ENCODE results near the gene TSPAN13. TPM values are rescaled to one million over a fixed set of nuclear protein-coding genes. Genes with fewer than 3 reads are reported as not detected.

Gene TSPAN13
- total and polyA plus RNA-seq, 5 donors from 2014 or later = 0.10 to 1.0 (median 0.32) TPM

DNA sequence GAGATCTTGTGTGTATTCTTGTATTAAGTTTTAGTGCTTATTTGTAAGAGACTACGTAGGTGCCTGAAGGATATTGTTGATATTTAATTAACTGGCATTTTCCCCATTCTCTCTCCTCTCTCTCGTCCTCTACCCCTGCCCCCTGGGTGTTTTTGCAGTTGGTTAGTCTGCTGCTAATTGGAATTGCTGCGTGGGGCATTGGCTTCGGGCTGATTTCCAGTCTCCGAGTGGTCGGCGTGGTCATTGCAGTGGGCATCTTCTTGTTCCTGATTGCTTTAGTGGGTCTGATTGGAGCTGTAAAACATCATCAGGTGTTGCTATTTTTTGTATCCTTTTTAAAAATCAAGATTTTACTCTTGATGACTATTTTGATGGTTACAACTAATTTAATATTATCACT is 22.5 kb downstream of the TSPAN13 start:
- Mint-ChIP-seq H3K27me3 (peaks cover 13% of the 10 kb centered on the region), H3K27ac (no peak overlapping the region), H3K4me1 (no peaks in the 10 kb centered on the region), H3K9me3 (no peaks in the 10 kb centered on the region), H3K4me3 (no peak overlapping the region), H3K36me3 (no peaks in the 10 kb centered on the region)
- DNase-seq = no peak
- Histone ChIP-seq H3K9me3 (ENCODE audit: control insufficient read depth in 2 of 2, low read length in 2 of 2) (no peaks in the 10 kb centered on the region), H3K4me3 (ENCODE audit: low read depth, low read length) (no peak overlapping the region), H3K27ac (ENCODE audit: insufficient read depth, low read length, poor library complexity, severe bottlenecking) (no peak overlapping the region), H3K36me3 (ENCODE audit: control insufficient read depth, insufficient read depth, low read length) (no peaks in the 10 kb centered on the region), H3K4me1 (ENCODE audit: control insufficient read depth, insufficient read depth, low read length, poor library complexity, severe bottlenecking) (no peaks in the 10 kb centered on the region), H3K27me3 (ENCODE audit: control insufficient read depth, insufficient read depth, low read length) (peaks cover 5% of the 10 kb centered on the region)
- no peak for ATAC-seq (ENCODE audit: low read depth in 2 of 2)

DNA sequence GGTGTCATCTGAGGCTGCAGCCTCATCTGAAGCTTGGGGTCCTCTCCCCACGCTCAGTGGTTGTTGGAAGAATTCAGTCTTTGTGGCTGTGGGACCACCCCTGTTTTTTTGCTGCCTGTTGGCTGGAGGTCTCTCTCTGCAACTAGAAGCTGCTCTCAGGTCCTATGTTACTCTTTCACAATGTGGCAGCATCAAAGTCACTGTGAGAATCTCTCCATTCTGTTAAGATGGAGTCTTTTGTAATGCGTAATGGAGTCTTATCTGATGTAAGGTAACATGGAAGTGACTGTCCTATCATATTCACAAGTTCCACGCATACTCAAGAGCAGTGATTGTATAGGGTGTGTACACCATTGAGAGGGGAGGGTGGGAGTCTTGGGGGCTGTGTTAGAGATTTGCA is 24.9 kb downstream of the TSPAN13 start:
- ATAC-seq (ENCODE audit: low read depth in 2 of 2) = no peak
- H3K27ac Mint-ChIP-seq = no peak overlapping the region
- H3K27me3 Mint-ChIP-seq = peaks cover 8% of the 10 kb centered on the region
- Histone ChIP-seq H3K4me1 (ENCODE audit: control insufficient read depth, insufficient read depth, low read length, poor library complexity, severe bottlenecking) (no peaks in the 10 kb centered on the region), H3K36me3 (ENCODE audit: control insufficient read depth, insufficient read depth, low read length) (no peaks in the 10 kb centered on the region), H3K9me3 (ENCODE audit: control insufficient read depth in 2 of 2, low read length in 2 of 2) (no peaks in the 10 kb centered on the region), H3K27me3 (ENCODE audit: control insufficient read depth, insufficient read depth, low read length) (peaks cover 2% of the 10 kb centered on the region), H3K27ac (ENCODE audit: insufficient read depth, low read length, poor library complexity, severe bottlenecking) (no peak overlapping the region), H3K4me3 (ENCODE audit: low read depth, low read length) (no peak overlapping the region)
- no peaks in the 10 kb centered on the region for H3K9me3 Mint-ChIP-seq
- no peak for DNase-seq
- H3K4me1 Mint-ChIP-seq = no peaks in the 10 kb centered on the region
- no peaks in the 10 kb centered on the region for H3K36me3 Mint-ChIP-seq
- no peak overlapping the region for H3K4me3 Mint-ChIP-seq

DNA sequence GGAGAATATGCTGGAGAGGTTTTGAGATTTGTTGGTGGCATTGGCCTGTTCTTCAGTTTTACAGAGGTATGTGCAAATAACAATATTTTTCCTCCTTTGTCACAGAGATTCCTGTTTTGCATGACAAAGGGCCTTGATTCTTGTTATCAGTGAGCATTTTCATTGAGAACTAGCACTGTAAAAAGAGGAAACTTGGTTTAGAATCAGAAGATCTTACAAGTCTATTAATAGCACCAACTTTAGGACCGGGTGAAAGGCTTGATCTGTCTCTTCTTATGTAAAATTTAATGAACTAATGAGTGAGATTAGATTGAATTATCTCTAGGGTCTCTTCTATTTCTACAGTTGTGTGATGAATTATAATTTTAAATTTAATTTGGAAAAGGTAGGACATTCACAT is 25.5 kb downstream of the TSPAN13 start:
- H3K9me3 Mint-ChIP-seq = no peaks in the 10 kb centered on the region
- H3K4me1 Mint-ChIP-seq = no peaks in the 10 kb centered on the region
- no peak overlapping the region for H3K27ac Mint-ChIP-seq
- H3K27me3 Mint-ChIP-seq = peaks cover 8% of the 10 kb centered on the region
- no peaks in the 10 kb centered on the region for H3K36me3 ChIP-seq (ENCODE audit: control insufficient read depth, insufficient read depth, low read length)
- no peaks in the 10 kb centered on the region for H3K9me3 ChIP-seq (ENCODE audit: control insufficient read depth in 2 of 2, low read length in 2 of 2)
- no peak overlapping the region for H3K4me3 Mint-ChIP-seq
- no peaks in the 10 kb centered on the region for H3K36me3 Mint-ChIP-seq
- ATAC-seq (ENCODE audit: low read depth in 2 of 2) (no peak), DNase-seq (no peak)
- H3K27ac ChIP-seq (ENCODE audit: insufficient read depth, low read length, poor library complexity, severe bottlenecking) = no peak overlapping the region
- no peaks in the 10 kb centered on the region for H3K4me1 ChIP-seq (ENCODE audit: control insufficient read depth, insufficient read depth, low read length, poor library complexity, severe bottlenecking)
- peaks cover 2% of the 10 kb centered on the region for H3K27me3 ChIP-seq (ENCODE audit: control insufficient read depth, insufficient read depth, low read length)
- no peak overlapping the region for H3K4me3 ChIP-seq (ENCODE audit: low read depth, low read length)

DNA sequence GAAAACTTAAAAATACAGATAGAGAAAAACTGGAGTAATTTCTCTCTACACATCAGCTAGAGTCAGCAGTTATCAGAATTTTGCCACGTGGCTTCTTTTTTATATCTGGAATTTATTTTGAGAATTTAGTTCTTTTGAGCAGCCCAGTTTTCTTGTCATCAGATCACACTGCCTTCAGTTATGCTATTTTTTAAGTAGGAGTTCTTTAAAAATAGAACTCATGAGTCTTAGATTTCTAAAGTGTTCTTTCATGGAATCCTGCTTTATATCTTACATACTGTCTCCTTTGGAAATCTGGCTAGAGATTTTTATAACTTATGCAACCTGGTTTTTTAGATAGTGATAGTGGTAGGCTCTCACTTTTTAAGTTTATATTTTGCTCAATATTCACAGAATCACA is 27.0 kb downstream of the TSPAN13 start:
- Histone ChIP-seq H3K27ac (ENCODE audit: insufficient read depth, low read length, poor library complexity, severe bottlenecking) (no peak overlapping the region), H3K9me3 (ENCODE audit: control insufficient read depth in 2 of 2, low read length in 2 of 2) (no peaks in the 10 kb centered on the region), H3K4me3 (ENCODE audit: low read depth, low read length) (no peak overlapping the region), H3K4me1 (ENCODE audit: control insufficient read depth, insufficient read depth, low read length, poor library complexity, severe bottlenecking) (no peaks in the 10 kb centered on the region), H3K27me3 (ENCODE audit: control insufficient read depth, insufficient read depth, low read length) (peaks cover 1% of the 10 kb centered on the region), H3K36me3 (ENCODE audit: control insufficient read depth, insufficient read depth, low read length) (no peaks in the 10 kb centered on the region)
- no peak for ATAC-seq (ENCODE audit: low read depth in 2 of 2)
- Mint-ChIP-seq H3K27ac (no peak overlapping the region), H3K4me1 (no peaks in the 10 kb centered on the region), H3K4me3 (no peak overlapping the region), H3K27me3 (peaks cover 8% of the 10 kb centered on the region), H3K9me3 (no peaks in the 10 kb centered on the region), H3K36me3 (no peaks in the 10 kb centered on the region)
- no peak for DNase-seq

DNA sequence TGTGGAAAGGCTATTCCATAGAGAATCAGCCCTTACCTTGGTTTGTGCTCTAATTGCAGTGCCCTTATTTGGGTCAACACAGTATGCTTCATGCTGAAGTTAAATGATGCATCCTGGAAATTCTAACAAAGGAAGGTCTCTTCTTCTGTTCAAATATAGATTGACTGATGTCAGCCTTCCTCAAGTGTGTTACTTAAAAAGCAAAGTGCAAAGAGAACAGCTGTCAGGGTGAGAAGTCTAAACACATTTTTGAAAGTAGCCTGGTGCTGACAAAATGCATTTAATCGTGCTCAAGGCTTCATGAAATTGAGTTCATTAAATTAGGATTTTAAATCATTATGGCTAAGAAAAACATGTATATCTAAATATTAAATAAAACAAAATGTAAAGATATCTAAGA is 31.8 kb downstream of the TSPAN13 start:
- Mint-ChIP-seq H3K27ac (no peak overlapping the region), H3K9me3 (no peaks in the 10 kb centered on the region), H3K4me1 (no peaks in the 10 kb centered on the region), H3K27me3 (peaks cover 14% of the 10 kb centered on the region), H3K36me3 (no peaks in the 10 kb centered on the region), H3K4me3 (no peak overlapping the region)
- no peak for ATAC-seq (ENCODE audit: low read depth in 2 of 2)
- no peak for DNase-seq
- no peaks in the 10 kb centered on the region for H3K9me3 ChIP-seq (ENCODE audit: control insufficient read depth in 2 of 2, low read length in 2 of 2)
- no peaks in the 10 kb centered on the region for H3K4me1 ChIP-seq (ENCODE audit: control insufficient read depth, insufficient read depth, low read length, poor library complexity, severe bottlenecking)
- H3K36me3 ChIP-seq (ENCODE audit: control insufficient read depth, insufficient read depth, low read length) = no peaks in the 10 kb centered on the region
- H3K4me3 ChIP-seq (ENCODE audit: low read depth, low read length) = no peak overlapping the region
- no peak overlapping the region for H3K27ac ChIP-seq (ENCODE audit: insufficient read depth, low read length, poor library complexity, severe bottlenecking)
- peaks cover 3% of the 10 kb centered on the region for H3K27me3 ChIP-seq (ENCODE audit: control insufficient read depth, insufficient read depth, low read length)

- Histone ChIP-seq H3K9me3 (ENCODE audit: control insufficient read depth in 2 of 2, low read length in 2 of 2) (no peaks in the 10 kb centered on the region), H3K4me3 (ENCODE audit: low read depth, low read length) (no peak overlapping the region), H3K27me3 (ENCODE audit: control insufficient read depth, insufficient read depth, low read length) (peaks cover 3% of the 10 kb centered on the region), H3K27ac (ENCODE audit: insufficient read depth, low read length, poor library complexity, severe bottlenecking) (no peak overlapping the region), H3K4me1 (ENCODE audit: control insufficient read depth, insufficient read depth, low read length, poor library complexity, severe bottlenecking) (no peaks in the 10 kb centered on the region), H3K36me3 (ENCODE audit: control insufficient read depth, insufficient read depth, low read length) (no peaks in the 10 kb centered on the region)
- Mint-ChIP-seq H3K27me3 (peaks cover 9% of the 10 kb centered on the region), H3K4me3 (no peak overlapping the region), H3K9me3 (no peaks in the 10 kb centered on the region), H3K27ac (no peak overlapping the region), H3K4me1 (no peaks in the 10 kb centered on the region), H3K36me3 (no peaks in the 10 kb centered on the region)
- no peak for DNase-seq
- no peak for ATAC-seq (ENCODE audit: low read depth in 2 of 2)
These were observed 32.3 kb downstream of the TSPAN13 start for GRCh38 chr7:16785846-16786245.

- no peaks in the 10 kb centered on the region for H3K36me3 Mint-ChIP-seq
- Histone ChIP-seq H3K4me1 (ENCODE audit: control insufficient read depth, insufficient read depth, low read length, poor library complexity, severe bottlenecking) (no peaks in the 10 kb centered on the region), H3K27ac (ENCODE audit: insufficient read depth, low read length, poor library complexity, severe bottlenecking) (no peak overlapping the region), H3K4me3 (ENCODE audit: low read depth, low read length) (no peak overlapping the region), H3K36me3 (ENCODE audit: control insufficient read depth, insufficient read depth, low read length) (no peaks in the 10 kb centered on the region), H3K27me3 (ENCODE audit: control insufficient read depth, insufficient read depth, low read length) (peaks cover 3% of the 10 kb centered on the region), H3K9me3 (ENCODE audit: control insufficient read depth in 2 of 2, low read length in 2 of 2) (no peaks in the 10 kb centered on the region)
- peaks cover 9% of the 10 kb centered on the region for H3K27me3 Mint-ChIP-seq
- DNase-seq (no peak), ATAC-seq (ENCODE audit: low read depth in 2 of 2) (no peak)
- H3K4me1 Mint-ChIP-seq = no peaks in the 10 kb centered on the region
- no peak overlapping the region for H3K4me3 Mint-ChIP-seq
- H3K9me3 Mint-ChIP-seq = no peaks in the 10 kb centered on the region
- H3K27ac Mint-ChIP-seq = no peak overlapping the region
These were observed 32.7 kb downstream of the TSPAN13 start for GRCh38 chr7:16786257-16786656.

- H3K4me1 Mint-ChIP-seq = no peaks in the 10 kb centered on the region
- H3K27ac ChIP-seq (ENCODE audit: insufficient read depth, low read length, poor library complexity, severe bottlenecking) = no peak overlapping the region
- H3K4me1 ChIP-seq (ENCODE audit: control insufficient read depth, insufficient read depth, low read length, poor library complexity, severe bottlenecking) = no peaks in the 10 kb centered on the region
- ATAC-seq (ENCODE audit: low read depth in 2 of 2) (no peak), DNase-seq (no peak)
- H3K4me3 ChIP-seq (ENCODE audit: low read depth, low read length) = no peak overlapping the region
- no peaks in the 10 kb centered on the region for H3K36me3 Mint-ChIP-seq
- H3K27me3 Mint-ChIP-seq = peaks cover 14% of the 10 kb centered on the region
- H3K9me3 Mint-ChIP-seq = no peaks in the 10 kb centered on the region
- peaks cover 3% of the 10 kb centered on the region for H3K27me3 ChIP-seq (ENCODE audit: control insufficient read depth, insufficient read depth, low read length)
- no peaks in the 10 kb centered on the region for H3K36me3 ChIP-seq (ENCODE audit: control insufficient read depth, insufficient read depth, low read length)
- no peak overlapping the region for H3K27ac Mint-ChIP-seq
- H3K4me3 Mint-ChIP-seq = no peak overlapping the region
- H3K9me3 ChIP-seq (ENCODE audit: control insufficient read depth in 2 of 2, low read length in 2 of 2) = no peaks in the 10 kb centered on the region
These were observed 33.6 kb downstream of the TSPAN13 start for GRCh38 chr7:16787127-16787526.
